ENCODE data around the gene RETREG3.

Gene RETREG3

DNA sequence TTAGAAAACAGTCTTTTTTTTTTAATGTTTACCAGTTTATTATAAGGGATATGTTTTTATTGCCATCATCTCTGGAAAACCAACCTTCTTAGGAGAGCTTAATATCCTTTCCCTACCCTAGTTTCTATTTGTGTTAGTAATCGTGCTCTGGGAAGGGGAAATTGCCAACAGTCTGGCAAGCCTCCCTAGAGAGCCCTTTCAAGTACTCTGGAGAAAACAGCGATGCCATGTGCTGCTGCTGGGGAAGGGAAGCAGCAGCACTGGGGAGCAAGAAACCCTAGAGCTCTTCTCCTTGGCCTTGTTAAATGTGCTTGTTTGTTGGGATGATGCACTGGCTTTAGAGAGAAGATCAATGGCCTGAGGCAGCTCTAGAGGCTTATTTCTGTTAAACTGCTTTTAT, 10.3 kb downstream of the RETREG3 start:
- H3F3A ChIP-seq (ENCODE audit: control insufficient read depth, insufficient read depth), result no peaks in the 10 kb centered on the region
- no peaks in the 10 kb centered on the region for H3K9me3 ChIP-seq (ENCODE audit: control insufficient read depth, insufficient read depth, low read length)
- no peaks in the 10 kb centered on the region for H3K9me2 ChIP-seq (replicated peaks; ENCODE audit: control insufficient read depth, low read length)
- H3K4me1 ChIP-seq (ENCODE audit: control insufficient read depth, low read length), result peaks cover 8% of the 10 kb centered on the region
- no peak overlapping the region for H3K4me2 ChIP-seq (ENCODE audit: low read length)
- peaks cover 52% of the 10 kb centered on the region for H3K79me2 ChIP-seq (ENCODE audit: control insufficient read depth, low read length)
- H3K27ac ChIP-seq (ENCODE audit: low read depth, low read length), result no peak overlapping the region
- no peak overlapping the region for H3K4me3 ChIP-seq (ENCODE audit: low read length)
- H3K36me3 ChIP-seq (ENCODE audit: control insufficient read depth, low read length), result peaks cover 7% of the 10 kb centered on the region
- H3K27me3 ChIP-seq (ENCODE audit: control insufficient read depth, low read length), result no peaks in the 10 kb centered on the region
- TF ChIP-seq, protein P1, sequence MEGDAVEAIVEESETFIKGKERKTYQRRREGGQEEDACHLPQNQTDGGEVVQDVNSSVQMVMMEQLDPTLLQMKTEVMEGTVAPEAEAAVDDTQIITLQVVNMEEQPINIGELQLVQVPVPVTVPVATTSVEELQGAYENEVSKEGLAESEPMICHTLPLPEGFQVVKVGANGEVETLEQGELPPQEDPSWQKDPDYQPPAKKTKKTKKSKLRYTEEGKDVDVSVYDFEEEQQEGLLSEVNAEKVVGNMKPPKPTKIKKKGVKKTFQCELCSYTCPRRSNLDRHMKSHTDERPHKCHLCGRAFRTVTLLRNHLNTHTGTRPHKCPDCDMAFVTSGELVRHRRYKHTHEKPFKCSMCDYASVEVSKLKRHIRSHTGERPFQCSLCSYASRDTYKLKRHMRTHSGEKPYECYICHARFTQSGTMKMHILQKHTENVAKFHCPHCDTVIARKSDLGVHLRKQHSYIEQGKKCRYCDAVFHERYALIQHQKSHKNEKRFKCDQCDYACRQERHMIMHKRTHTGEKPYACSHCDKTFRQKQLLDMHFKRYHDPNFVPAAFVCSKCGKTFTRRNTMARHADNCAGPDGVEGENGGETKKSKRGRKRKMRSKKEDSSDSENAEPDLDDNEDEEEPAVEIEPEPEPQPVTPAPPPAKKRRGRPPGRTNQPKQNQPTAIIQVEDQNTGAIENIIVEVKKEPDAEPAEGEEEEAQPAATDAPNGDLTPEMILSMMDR (IDR thresholded peaks at IDR 0.05; ENCODE audit: low read depth, low read length, poor library complexity, severe bottlenecking), result no peak
- no peak for TF ChIP-seq EZH2phosphoT487 (IDR thresholded peaks at IDR 0.05; ENCODE audit: borderline replicate concordance, low read length)
- no peaks in the 10 kb centered on the region for H4K20me1 ChIP-seq (ENCODE audit: control insufficient read depth, insufficient read depth, low read depth, low read length)

DNA sequence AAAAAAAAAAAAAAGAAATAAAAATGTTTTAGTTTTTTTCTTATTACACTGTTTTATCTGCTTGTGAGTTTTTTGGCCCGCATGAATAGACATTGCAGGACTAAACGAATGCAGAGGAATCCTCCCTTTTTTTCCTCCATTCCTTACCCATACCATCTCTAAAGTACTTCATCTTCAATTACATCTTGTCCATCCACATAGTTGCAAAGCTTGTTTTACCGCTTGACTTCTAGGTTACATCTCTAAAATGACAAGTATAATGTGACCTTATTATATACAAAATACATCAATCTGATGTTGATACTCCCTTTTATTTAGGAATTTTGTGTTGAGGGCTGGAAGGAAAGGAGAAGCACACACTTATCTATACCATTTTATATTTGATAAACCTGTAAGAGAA, 12.8 kb downstream of the RETREG3 start:
- H3K4me3 ChIP-seq (ENCODE audit: low read length), result no peak overlapping the region
- H3K27me3 ChIP-seq (ENCODE audit: control insufficient read depth, low read length), result no peaks in the 10 kb centered on the region
- no peaks in the 10 kb centered on the region for H3K9me2 ChIP-seq (replicated peaks; ENCODE audit: control insufficient read depth, low read length)
- H3K36me3 ChIP-seq (ENCODE audit: control insufficient read depth, low read length), result peaks cover 13% of the 10 kb centered on the region
- peaks cover 29% of the 10 kb centered on the region for H3K79me2 ChIP-seq (ENCODE audit: control insufficient read depth, low read length)
- H3K27ac ChIP-seq (ENCODE audit: low read depth, low read length), result no peak overlapping the region
- H3K4me1 ChIP-seq (ENCODE audit: control insufficient read depth, low read length), result no peaks in the 10 kb centered on the region
- H3K4me2 ChIP-seq (ENCODE audit: low read length), result no peak overlapping the region
- H3K9me3 ChIP-seq (ENCODE audit: control insufficient read depth, insufficient read depth, low read length), result no peaks in the 10 kb centered on the region
- TF ChIP-seq, protein P1 (IDR thresholded peaks at IDR 0.05; ENCODE audit: low read depth, low read length, poor library complexity, severe bottlenecking), result no peak
- no peak for TF ChIP-seq EZH2phosphoT487 (IDR thresholded peaks at IDR 0.05; ENCODE audit: borderline replicate concordance, low read length)
- H4K20me1 ChIP-seq (ENCODE audit: control insufficient read depth, insufficient read depth, low read depth, low read length), result no peaks in the 10 kb centered on the region
- no peaks in the 10 kb centered on the region for H3F3A ChIP-seq (ENCODE audit: control insufficient read depth, insufficient read depth)

DNA sequence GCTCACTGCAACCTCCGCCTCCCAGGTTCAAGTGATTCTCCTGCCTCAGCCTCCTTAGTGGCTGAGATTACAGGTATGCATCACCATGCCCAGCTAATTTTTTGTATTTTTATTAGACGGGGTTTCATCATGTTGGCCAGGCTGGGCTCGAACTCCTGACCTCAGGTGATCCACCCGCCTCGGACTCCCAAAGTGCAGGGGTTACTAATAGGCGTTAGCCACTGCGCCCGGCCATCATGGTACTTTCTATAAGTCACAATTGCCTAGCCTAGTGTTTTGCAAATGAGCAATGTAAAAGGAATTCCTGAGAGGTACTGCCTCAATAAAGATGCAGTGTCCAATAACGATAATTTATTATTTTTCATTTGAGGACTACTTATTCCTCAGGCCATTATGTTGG, 17.8 kb downstream of the RETREG3 start:
- no peaks in the 10 kb centered on the region for H3K9me2 ChIP-seq (replicated peaks; ENCODE audit: control insufficient read depth, low read length)
- peaks cover 22% of the 10 kb centered on the region for H3K4me1 ChIP-seq (ENCODE audit: control insufficient read depth, low read length)
- no peaks in the 10 kb centered on the region for H4K20me1 ChIP-seq (ENCODE audit: control insufficient read depth, insufficient read depth, low read depth, low read length)
- peaks cover 45% of the 10 kb centered on the region for H3K36me3 ChIP-seq (ENCODE audit: control insufficient read depth, low read length)
- no peaks in the 10 kb centered on the region for H3K27me3 ChIP-seq (ENCODE audit: control insufficient read depth, low read length)
- no peak overlapping the region for H3K27ac ChIP-seq (ENCODE audit: low read depth, low read length)
- no peak overlapping the region for H3K4me2 ChIP-seq (ENCODE audit: low read length)
- H3K4me3 ChIP-seq (ENCODE audit: low read length), result no peak overlapping the region
- peaks cover 1% of the 10 kb centered on the region; the same call in 1 of the 2 replicates for H3K79me2 ChIP-seq (ENCODE audit: control insufficient read depth, low read length)
- peaks cover 4% of the 10 kb centered on the region; the same call in 1 of the 2 replicates for H3F3A ChIP-seq (ENCODE audit: control insufficient read depth, insufficient read depth)
- no peak for TF ChIP-seq EZH2phosphoT487 (IDR thresholded peaks at IDR 0.05; ENCODE audit: borderline replicate concordance, low read length)
- TF ChIP-seq, protein P1 (IDR thresholded peaks at IDR 0.05; ENCODE audit: low read depth, low read length, poor library complexity, severe bottlenecking), result no peak
- no peaks in the 10 kb centered on the region for H3K9me3 ChIP-seq (ENCODE audit: control insufficient read depth, insufficient read depth, low read length)
